H9 (cell line): Measurements from ENCODE around the gene ZFYVE28. TPM values are rescaled to one million over a fixed set of nuclear protein-coding genes. Genes with fewer than 3 reads are reported as not detected.

Source experiments
- DNase-seq: peaks from one replicate; pipeline ENCODE4 v3.0.0-alpha.2; 2017
- H2AFZ ChIP-seq: one replicate; pipeline ENCODE4 v1.6.1; 2013; ENCODE audit warnings: mild to moderate bottlenecking, low read length, control low read depth, moderate library complexity
- H2AK5ac ChIP-seq: 2 replicates; pipeline ENCODE4 v1.6.1; 2013; ENCODE audit warnings: low read length, control low read depth, mixed read lengths; ENCODE audit not compliant: insufficient read length
- H2BK120ac ChIP-seq: one replicate; pipeline ENCODE4 v1.6.1; 2013; ENCODE audit warnings: low read depth, mild to moderate bottlenecking, low read length, control low read depth, inconsistent platforms; ENCODE audit not compliant: poor library complexity, severe bottlenecking
- H2BK12ac ChIP-seq: 2 replicates; pipeline ENCODE4 v1.6.1; 2013; ENCODE audit warnings: low read length, control low read depth, mixed read lengths, low read depth; ENCODE audit not compliant: insufficient read length
- H2BK15ac ChIP-seq: 2 replicates; pipeline ENCODE4 v1.6.1; 2013; ENCODE audit warnings: low read depth, low read length, control low read depth
- H2BK20ac ChIP-seq: one replicate; pipeline ENCODE4 v1.6.1; 2013; ENCODE audit warnings: low read depth, mild to moderate bottlenecking, low read length, control low read depth, inconsistent platforms; ENCODE audit not compliant: poor library complexity, severe bottlenecking
- H2BK5ac ChIP-seq: 2 replicates; pipeline ENCODE4 v1.6.1; 2013; ENCODE audit warnings: low read length, control low read depth, mixed read lengths; ENCODE audit not compliant: insufficient read length
- H3K14ac ChIP-seq: 2 replicates; pipeline ENCODE4 v1.6.1; 2013; ENCODE audit warnings: low read length, control low read depth; ENCODE audit not compliant: insufficient read depth
- H3K18ac ChIP-seq: 2 replicates; pipeline ENCODE4 v1.6.1; 2013; ENCODE audit warnings: low read depth, mild to moderate bottlenecking, mixed read lengths, low read length, control low read depth; ENCODE audit not compliant: insufficient read length
- H3K23ac ChIP-seq: 2 replicates; pipeline ENCODE4 v1.6.1; 2013; ENCODE audit warnings: low read length, control low read depth, mixed read lengths, low read depth; ENCODE audit not compliant: insufficient read length
- H3K23me2 ChIP-seq: 2 replicates; pipeline ENCODE4 v1.6.1; 2013; ENCODE audit warnings: low read depth, mild to moderate bottlenecking, mixed read lengths, low read length, control low read depth; ENCODE audit not compliant: insufficient read length, poor library complexity, severe bottlenecking
- H3K27ac ChIP-seq: 2 replicates; pipeline ENCODE4 v1.5.1; 2013; ENCODE audit warnings: low read length, control low read depth, mixed read lengths, low read depth; ENCODE audit not compliant: insufficient read length
- H3K27me3 ChIP-seq: 2 replicates; pipeline ENCODE4 v1.6.1; 2013; ENCODE audit warnings: low read length, control low read depth, inconsistent platforms; ENCODE audit not compliant: insufficient read depth
- H3K4ac ChIP-seq: 2 replicates; pipeline ENCODE4 v1.6.1; 2013; ENCODE audit warnings: low read depth, mild to moderate bottlenecking, control low read depth, inconsistent platforms, low read length, moderate library complexity
- H3K4me1 ChIP-seq: 2 replicates; pipeline ENCODE4 v1.6.1; 2013; ENCODE audit warnings: low read length, control low read depth, inconsistent platforms; ENCODE audit not compliant: insufficient read depth
- H3K4me2 ChIP-seq: 2 replicates; pipeline ENCODE4 v1.6.1; 2013; ENCODE audit warnings: low read length, control low read depth, mixed read lengths; ENCODE audit not compliant: insufficient read length, insufficient read depth
- H3K56ac ChIP-seq: 2 replicates; pipeline ENCODE4 v1.6.1; 2013; ENCODE audit warnings: low read depth, mild to moderate bottlenecking, mixed read lengths, low read length, control low read depth; ENCODE audit not compliant: insufficient read length
- H3K79me1 ChIP-seq: 2 replicates; pipeline ENCODE4 v1.6.1; 2013; ENCODE audit warnings: low read depth, mild to moderate bottlenecking, moderate library complexity, low read length, control low read depth, inconsistent platforms; ENCODE audit not compliant: insufficient read depth, poor library complexity, severe bottlenecking
- H3K79me2 ChIP-seq: 2 replicates; pipeline ENCODE4 v1.6.1; 2013; ENCODE audit warnings: low read length, control low read depth, inconsistent platforms; ENCODE audit not compliant: insufficient read depth
- H3K9ac ChIP-seq: 2 replicates; pipeline ENCODE4 v1.6.1; 2013; ENCODE audit warnings: low read length, control low read depth, mixed read lengths; ENCODE audit not compliant: insufficient read length; ENCODE audit errors: extremely low read depth
- H3K9me3 ChIP-seq: one replicate; pipeline ENCODE4 v1.6.1; 2013; ENCODE audit warnings: low read depth, low read length, inconsistent platforms; ENCODE audit not compliant: control insufficient read depth
- H3T11ph ChIP-seq: one replicate; pipeline ENCODE4 v1.6.1; 2013; ENCODE audit warnings: mild to moderate bottlenecking, low read length, control low read depth, inconsistent platforms
- H4K20me1 ChIP-seq: one replicate; pipeline ENCODE4 v1.6.1; 2013; ENCODE audit not compliant: control insufficient read depth, insufficient read length, insufficient read depth
- H4K5ac ChIP-seq: 2 replicates; pipeline ENCODE4 v1.6.1; 2013; ENCODE audit warnings: low read depth, mild to moderate bottlenecking, mixed read lengths, low read length, control low read depth; ENCODE audit not compliant: insufficient read length
- H4K8ac ChIP-seq: replicated peaks from 2 replicates; pipeline ENCODE4 v1.6.1; 2013; ENCODE audit warnings: low read length, control low read depth, mixed read lengths, low read depth; ENCODE audit not compliant: insufficient read length
- H4K91ac ChIP-seq: 2 replicates; pipeline ENCODE4 v1.6.1; 2013; ENCODE audit warnings: low read depth, mild to moderate bottlenecking, moderate library complexity, mixed read lengths, low read length, control low read depth; ENCODE audit not compliant: insufficient read length
- H3K27ac Mint-ChIP-seq, 3 experiments: 2 replicates in 2 of 3; 3 replicates in 1 of 3; pipeline ENCODE4 v1.8.0; 2020 to 2021; ENCODE audit warnings: mixed read lengths in 3 of 3, mild to moderate bottlenecking in 1 of 3, moderate library complexity in 1 of 3
- H3K27me3 Mint-ChIP-seq: 2 replicates; pipeline ENCODE4 v1.8.0; 2021; ENCODE audit warnings: low read depth, mild to moderate bottlenecking, moderate library complexity, mixed read lengths
- H3K36me3 Mint-ChIP-seq, 3 experiments: 2 replicates in 2 of 3; 3 replicates in 1 of 3; pipeline ENCODE4 v1.8.0; 2020 to 2021; ENCODE audit warnings: low read depth in 3 of 3, mixed read lengths in 3 of 3; ENCODE audit not compliant: insufficient read depth in 1 of 3
- H3K4me1 Mint-ChIP-seq, 2 experiments: 2 replicates each; pipeline ENCODE4 v1.8.0; 2020; ENCODE audit warnings: mixed read lengths in 2 of 2
- H3K4me3 Mint-ChIP-seq, 2 experiments: 2 replicates in 1 of 2; 3 replicates in 1 of 2; pipeline ENCODE4 v1.8.0; 2020 to 2021; ENCODE audit warnings: mild to moderate bottlenecking in 2 of 2, mixed read lengths in 2 of 2, moderate library complexity in 1 of 2
- H3K9me3 Mint-ChIP-seq, 2 experiments: 2 replicates in 1 of 2; 3 replicates in 1 of 2; pipeline ENCODE4 v1.8.0; 2020; ENCODE audit warnings: mild to moderate bottlenecking in 2 of 2, mixed read lengths in 2 of 2, moderate library complexity in 1 of 2
- CTCF ChIP-seq: fragments of 200-600 bp; sonication (generic); conservative IDR thresholded peaks from 3 replicates; pipeline ENCODE4 v1.8.0; 2021; ENCODE audit warnings: antibody characterized with exemption, mild to moderate bottlenecking
- WGBS: extraction: QIAGEN DNeasy Blood & Tissue Kit; methylation state at CpG from one replicate; pipeline ENCODE4 v1.1.7; 2013; ENCODE audit warnings: missing lambda C conversion rate, low lambda C conversion rate, mixed read lengths; ENCODE audit not compliant: insufficient read length; ENCODE audit errors: extremely low coverage; 5-methylcytosine and 5-hydroxymethylcytosine counted together
- total RNA-seq: library from RNA; stranded (reverse); gene quantifications from 2 replicates; pipeline ENCODE4 v1.2.1, GENCODE V29; 2021

The ZFYVE28 gene
- total RNA-seq, 1 experiment from 2014 or later = 0.98 TPM

DNA sequence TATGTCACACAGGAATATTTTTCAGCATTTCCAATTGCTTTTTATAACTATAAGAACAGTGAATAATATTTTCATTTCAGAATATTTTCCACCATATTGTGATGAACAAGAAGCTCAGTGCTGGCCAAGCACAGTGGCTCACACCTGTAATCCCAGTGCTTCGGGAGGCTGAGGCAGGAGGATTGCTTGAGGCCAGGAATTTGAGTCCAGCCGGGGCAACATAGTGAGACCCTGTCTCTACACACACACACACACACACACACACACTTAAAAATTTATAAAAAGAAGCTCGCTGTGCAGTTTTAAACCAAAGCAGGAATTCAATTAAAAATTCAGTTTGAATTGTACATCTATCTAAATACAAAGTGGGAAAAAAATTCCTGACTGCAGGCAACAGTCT is 3.2 kb downstream of the ZFYVE28 start:
- no peak for TF ChIP-seq CTCF
- WGBS = no CpG with 5 or more reads among the region's 3 CpGs

More for the DNA sequence above, 3.2 kb downstream of the ZFYVE28 start:
- Histone ChIP-seq H3K27me3 (peaks cover 26% of the 10 kb centered on the region; the same call in 1 of the 2 replicates), H2BK20ac (no peak overlapping the region), H3K27ac (no peak overlapping the region), H3K4me1 (peaks cover 6% of the 10 kb centered on the region; the same call in 1 of the 2 replicates), H3K79me1 (no peaks in the 10 kb centered on the region), H2BK5ac (no peak overlapping the region), H3K9ac (no peak overlapping the region), H4K91ac (no peak overlapping the region), H2BK12ac (no peak overlapping the region), H3K9me3 (no peaks in the 10 kb centered on the region), H3K4ac (no peak overlapping the region), H3K18ac (no peak overlapping the region), H4K20me1 (peaks cover 3% of the 10 kb centered on the region), H4K8ac (no peak overlapping the region), H2AK5ac (no peak overlapping the region), H3T11ph (no peak overlapping the region), H3K14ac (no peak overlapping the region), H3K4me2 (no peak overlapping the region), H3K23me2 (peaks cover 34% of the 10 kb centered on the region), H2BK120ac (no peak overlapping the region), H2AFZ (no peak overlapping the region), H3K56ac (no peak overlapping the region), H3K23ac (no peak overlapping the region), H2BK15ac (no peak overlapping the region), H3K79me2 (no peaks in the 10 kb centered on the region), H4K5ac (no peak overlapping the region)
- H3K9me3 Mint-ChIP-seq = peaks cover 0 to 3% of the 10 kb centered on the region in 2 experiments; a peak in 4 of 5 replicates
- no peaks in the 10 kb centered on the region; a peak in 1 of 7 replicates for H3K36me3 Mint-ChIP-seq
- no peak for DNase-seq
- peaks cover 44 to 49% of the 10 kb centered on the region in 2 experiments for H3K4me1 Mint-ChIP-seq
- H3K27me3 Mint-ChIP-seq = peaks cover 64% of the 10 kb centered on the region
- H3K4me3 Mint-ChIP-seq = no peak overlapping the region
- no peak overlapping the region for H3K27ac Mint-ChIP-seq
